Measurements from ENCODE around the gene TESK2.
"Not testable (repeated sequence)": the region's sequence is repeated elsewhere in the genome, so short reads cannot be mapped to it uniquely, and the experiment has no call there.

The TESK2 gene

DNA sequence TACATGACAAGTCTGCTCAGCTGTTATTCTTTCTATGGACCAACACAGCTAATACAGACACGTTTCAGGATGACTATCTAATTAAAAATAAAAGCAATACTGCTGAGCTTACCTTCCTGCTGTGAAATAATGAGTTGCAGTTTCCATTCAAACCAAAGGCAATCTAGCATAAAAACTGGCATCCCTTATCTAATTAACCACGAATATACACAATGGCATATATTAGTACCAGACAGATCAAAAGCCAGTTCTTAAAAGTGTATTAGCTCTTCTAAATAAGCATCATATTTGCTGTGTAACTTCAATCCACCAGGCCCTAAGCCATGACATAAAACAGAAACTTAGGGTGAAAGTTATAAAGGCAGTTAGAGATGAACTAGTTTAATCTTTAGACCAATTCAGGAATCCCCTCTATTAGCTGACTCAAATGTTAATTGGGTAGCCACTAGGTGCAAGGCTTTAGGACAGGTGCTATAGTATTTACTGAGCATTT lies 20.6 kb downstream of the TESK2 start:
- no peak for DNase-seq

DNA sequence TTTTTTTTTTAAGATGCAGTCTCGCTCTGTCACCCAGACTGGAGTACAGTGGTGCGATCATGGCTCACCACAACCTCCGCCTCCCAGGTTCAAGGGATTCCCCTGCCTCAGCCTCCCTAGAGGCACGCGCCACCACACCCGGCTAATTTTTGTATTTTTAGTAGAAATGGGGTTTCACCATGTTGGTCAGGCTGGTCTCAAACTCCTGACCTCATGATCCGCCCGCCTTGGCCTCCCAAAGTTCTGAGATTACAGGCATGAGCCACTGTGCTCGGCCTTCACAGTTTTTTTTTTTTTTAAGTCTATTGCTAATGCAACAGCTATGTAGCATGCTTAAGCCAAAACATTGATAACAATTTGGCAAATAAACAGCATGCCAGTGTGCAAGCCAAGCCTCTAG lies 23.6 kb downstream of the TESK2 start:
- not testable (repeated sequence) for DNase-seq

DNA sequence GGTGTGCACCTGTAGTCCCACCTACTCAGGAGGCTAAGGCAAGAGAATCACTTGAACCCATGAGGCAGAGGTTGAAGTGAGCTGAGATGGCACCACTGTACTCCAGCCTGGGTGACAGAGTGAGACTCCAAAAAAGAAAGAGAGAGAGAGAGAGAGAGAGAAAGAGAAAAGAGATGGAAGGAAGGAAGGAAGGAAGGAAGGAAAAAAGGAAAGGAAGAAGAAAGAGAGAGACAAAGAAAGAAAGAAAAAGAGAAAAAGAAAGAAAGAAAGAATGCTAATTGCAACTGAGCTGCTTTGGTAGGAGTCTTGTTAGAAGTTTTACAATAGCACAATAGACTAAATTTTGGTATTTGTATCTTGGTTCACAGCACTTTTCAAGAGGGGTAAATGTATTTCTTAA lies 25.7 kb downstream of the TESK2 start:
- no peak for DNase-seq

- no peak for DNase-seq
Observed at GRCh38 chr1:45458894-45459293, 32.1 kb downstream of the TESK2 start.

GRCh38 chr1:45456531-45456930 lies 34.4 kb downstream of the TESK2 start:
- no peak for DNase-seq

GRCh38 chr1:45455162-45455561 lies 35.8 kb downstream of the TESK2 start:
- DNase-seq: no peak

DNA sequence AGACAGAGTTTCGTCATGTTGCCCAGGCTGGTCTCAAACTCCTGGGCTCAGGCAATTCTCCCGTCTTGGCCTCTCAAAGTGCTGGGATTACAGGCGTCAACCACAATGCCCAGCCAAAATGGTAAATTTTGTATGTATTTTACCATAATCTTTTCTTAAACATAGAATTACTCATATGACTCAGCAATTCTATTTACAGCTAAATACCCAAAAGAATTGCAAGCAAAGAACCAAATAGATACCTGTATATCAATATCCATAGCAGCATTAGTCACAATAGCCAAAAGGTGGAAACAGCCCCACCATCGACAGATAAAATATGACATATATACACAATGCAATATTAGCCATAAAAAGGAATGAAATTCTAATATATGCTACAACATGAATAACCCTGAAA lies 36.5 kb downstream of the TESK2 start:
- DNase-seq: no peak

- no peak for DNase-seq
Observed at GRCh38 chr1:45452503-45452902, 38.5 kb downstream of the TESK2 start.

- DNase-seq: no peak
Observed at GRCh38 chr1:45448357-45448756, 42.6 kb downstream of the TESK2 start.

- no peak for DNase-seq
Observed at GRCh38 chr1:45446950-45447672, 43.9 kb downstream of the TESK2 start.

DNA sequence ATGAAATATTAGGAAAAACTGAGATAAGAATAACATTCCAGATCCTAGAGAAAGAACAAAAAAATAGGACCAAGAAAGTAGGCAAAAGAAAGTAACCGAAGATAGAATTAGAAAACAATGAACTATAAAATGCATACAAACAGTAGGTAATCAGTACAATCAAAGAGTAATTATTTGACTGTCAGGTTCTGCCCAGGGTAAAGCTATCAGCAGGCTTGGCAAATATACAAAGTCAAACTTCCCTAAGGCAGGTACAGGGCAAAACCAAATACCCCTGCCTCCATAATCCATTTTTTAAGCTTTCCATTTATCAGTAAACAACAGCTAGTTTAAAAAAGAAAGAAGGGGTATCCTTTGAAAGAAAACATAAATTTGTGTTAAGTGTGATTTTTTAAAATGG lies 44.4 kb downstream of the TESK2 start:
- DNase-seq: no peak

GRCh38 chr1:45444609-45445131 lies 46.3 kb downstream of the TESK2 start:
- no peak for DNase-seq

DNA sequence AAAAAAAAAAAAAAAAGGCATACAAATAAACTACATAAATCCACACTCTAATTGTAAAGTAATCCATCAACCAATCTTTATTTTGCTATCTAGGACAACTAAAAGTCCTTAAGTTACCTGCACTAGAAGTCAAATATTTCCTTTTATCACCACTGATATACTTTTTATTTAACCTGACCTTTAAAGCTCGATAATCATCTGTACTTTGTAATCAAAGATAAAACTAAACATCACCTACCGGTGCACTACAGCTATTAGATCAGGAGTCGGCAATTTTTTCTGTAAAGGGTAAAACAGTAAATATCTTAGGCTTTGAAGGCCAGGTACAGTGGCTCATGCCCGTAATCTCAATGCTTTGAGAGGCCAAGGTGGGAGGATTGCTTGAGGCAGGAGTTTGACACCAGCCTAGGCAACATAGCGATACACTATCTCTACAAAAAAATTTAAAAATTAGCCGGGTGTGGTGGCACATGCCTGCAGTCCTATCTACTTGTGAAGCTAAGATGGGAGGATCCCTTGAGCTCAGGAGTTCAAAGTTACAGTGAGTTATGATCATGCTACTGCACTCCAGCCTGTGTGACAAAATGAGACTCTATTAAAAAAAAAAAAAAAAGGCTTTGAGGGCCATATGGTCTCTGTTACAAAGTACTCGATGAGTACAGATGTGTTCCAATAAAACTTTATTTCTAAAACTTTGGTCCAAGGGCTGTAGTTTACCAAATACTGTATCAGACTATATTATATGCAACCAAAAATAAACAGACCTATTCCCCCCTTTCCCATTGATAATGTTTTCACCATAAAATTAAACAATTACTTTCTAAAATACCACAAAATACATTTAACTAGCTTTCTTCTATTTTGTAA lies 47.1 kb downstream of the TESK2 start:
- no peak for DNase-seq

GRCh38 chr1:45442272-45442671 lies 48.7 kb downstream of the TESK2 start:
- DNase-seq: no peak

DNA sequence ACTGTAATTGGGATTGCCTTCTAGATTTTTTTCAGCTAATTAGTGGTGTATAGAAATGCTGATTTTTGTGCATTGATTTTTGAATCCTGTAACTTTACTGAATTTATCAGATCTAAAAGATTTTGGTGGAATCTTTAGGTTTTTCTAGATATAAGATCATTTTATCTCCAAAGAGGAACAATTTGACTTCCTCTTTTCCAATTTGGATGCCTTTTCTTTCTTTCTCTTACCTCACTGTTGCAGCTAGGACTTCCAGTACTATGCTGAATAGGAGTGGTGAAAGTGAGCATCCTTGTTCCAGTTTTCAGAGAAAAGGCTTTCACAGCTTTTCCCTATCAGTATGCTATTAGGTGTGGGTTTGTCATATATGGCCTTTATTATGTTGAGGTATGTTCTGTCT lies 53.6 kb downstream of the TESK2 start:
- no peak for DNase-seq

- DNase-seq: no peak
Observed at GRCh38 chr1:45430490-45430889, 60.5 kb downstream of the TESK2 start.

DNA sequence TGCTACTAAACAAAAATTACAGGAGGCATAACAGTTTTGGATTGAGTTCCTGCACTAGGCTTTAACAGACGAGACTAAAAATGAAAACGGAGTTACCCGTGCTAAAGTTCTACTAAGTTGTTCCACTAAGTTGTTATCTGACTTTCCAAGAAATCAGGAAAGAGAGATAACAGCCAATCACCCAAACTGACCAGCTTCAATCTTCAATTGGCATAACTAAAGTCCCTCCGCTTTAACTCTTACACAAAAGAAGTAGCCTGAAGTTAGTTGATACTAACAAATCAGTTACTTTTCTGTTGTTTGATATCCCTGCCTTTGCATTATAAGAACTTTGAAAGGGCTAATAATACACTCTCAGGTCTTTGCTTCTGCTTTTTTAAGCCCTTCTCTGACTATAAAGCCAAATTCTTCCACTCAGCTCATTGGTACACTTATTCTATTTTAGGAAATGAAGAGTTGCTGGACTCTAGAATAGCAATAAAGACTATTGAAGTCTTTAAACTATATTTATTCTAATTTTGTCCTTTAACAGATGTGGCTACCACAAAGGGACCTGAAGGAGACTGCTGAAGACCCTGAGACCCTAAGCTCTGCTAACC lies 61.3 kb downstream of the TESK2 start:
- no peak for DNase-seq

- DNase-seq: no peak
Observed at GRCh38 chr1:45423906-45424678, 66.9 kb downstream of the TESK2 start.

DNA sequence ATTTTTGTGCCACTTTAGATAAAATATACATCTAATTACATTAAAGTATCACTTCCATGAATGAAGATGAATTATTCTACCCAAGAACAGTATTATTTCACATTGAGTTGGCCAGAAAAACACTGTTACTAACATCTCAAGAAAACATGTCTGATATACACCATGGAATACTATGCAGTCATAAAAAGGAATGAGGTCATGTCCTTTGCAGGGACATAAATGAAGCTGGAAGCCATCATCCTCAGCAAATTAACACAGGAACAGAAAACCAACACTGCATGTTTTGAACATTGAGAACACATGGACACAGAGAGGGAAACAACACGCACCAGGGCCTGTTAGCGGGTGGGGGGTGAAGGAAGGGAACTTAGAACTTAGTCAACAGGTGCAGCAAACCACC lies 69.0 kb downstream of the TESK2 start:
- no peak for DNase-seq

- no peak for DNase-seq
Observed at GRCh38 chr1:45414746-45415145, 76.2 kb downstream of the TESK2 start.

GRCh38 chr1:45412899-45413298 lies 78.1 kb downstream of the TESK2 start:
- DNase-seq: no peak

- DNase-seq: no peak
Observed at GRCh38 chr1:45411510-45411899, 79.5 kb downstream of the TESK2 start.
